ENCODE measurements around the gene FBXL7. TPM values are rescaled to one million over a fixed set of nuclear protein-coding genes. Genes with fewer than 3 reads are reported as not detected.

Gene FBXL7
- total RNA-seq, 5 donors from 2014 or later (not counting 1 experiment from before 2014, with no cell fraction given) = 0.06 to 0.07 TPM; not detected in 3

- Mint-ChIP-seq H3K9me3 (peaks cover 0 to 14% (median 4%) of the 10 kb centered on the region in 3 donors), H3K36me3 (no peaks in the 10 kb centered on the region), H3K27me3 (no peaks in the 10 kb centered on the region), H3K4me1 (no peaks in the 10 kb centered on the region), H3K4me3 (no peak overlapping the region), H3K27ac (no peak overlapping the region)
- CTCF ChIA-PET = no interaction called here
- Histone ChIP-seq H3K4me1 (ENCODE audit: control insufficient read depth in 1 of 2, extremely low read depth in 1 of 2, insufficient read depth in 2 of 2, low read length in 2 of 2) (no peaks in the 10 kb centered on the region), H3K27me3 (replicated peaks in 1 of 2; ENCODE audit: control insufficient read depth in 2 of 2, extremely low read depth in 1 of 2, insufficient read depth in 2 of 2, low read length in 1 of 2) (no peaks in the 10 kb centered on the region), H3K4me3 (ENCODE audit: control insufficient read depth in 1 of 2, extremely low read depth in 1 of 2, low read length in 1 of 2) (no peak overlapping the region), H3K27ac (ENCODE audit: low read length) (no peak overlapping the region), H3K9me3 (no peaks in the 10 kb centered on the region), H3K36me3 (ENCODE audit: control insufficient read depth in 2 of 2, extremely low read depth in 1 of 2, insufficient read depth in 1 of 2, low read length in 1 of 2) (no peaks in the 10 kb centered on the region)
- no CpG with 5 or more reads among the region's 1 CpG for WGBS (ENCODE audit: insufficient coverage)
- ATAC-seq (replicated peaks in 1 of 4) = no peak
- no peak for DNase-seq
- POLR2A ChIA-PET = no interaction called here
These were observed 483.4 kb downstream of the FBXL7 start for GRCh38 chr5:15983392-15983791.

Measured in T-cell (primary cell).